A204.1 (cell line): ENCODE results near the gene NUP93.

Experiments
- FAIRE-seq: peaks from 2 replicates; lab custom pipeline; 2012; peaks lifted over from hg19 to GRCh38; lab: Jason Lieb, UNC

Gene NUP93

DNA sequence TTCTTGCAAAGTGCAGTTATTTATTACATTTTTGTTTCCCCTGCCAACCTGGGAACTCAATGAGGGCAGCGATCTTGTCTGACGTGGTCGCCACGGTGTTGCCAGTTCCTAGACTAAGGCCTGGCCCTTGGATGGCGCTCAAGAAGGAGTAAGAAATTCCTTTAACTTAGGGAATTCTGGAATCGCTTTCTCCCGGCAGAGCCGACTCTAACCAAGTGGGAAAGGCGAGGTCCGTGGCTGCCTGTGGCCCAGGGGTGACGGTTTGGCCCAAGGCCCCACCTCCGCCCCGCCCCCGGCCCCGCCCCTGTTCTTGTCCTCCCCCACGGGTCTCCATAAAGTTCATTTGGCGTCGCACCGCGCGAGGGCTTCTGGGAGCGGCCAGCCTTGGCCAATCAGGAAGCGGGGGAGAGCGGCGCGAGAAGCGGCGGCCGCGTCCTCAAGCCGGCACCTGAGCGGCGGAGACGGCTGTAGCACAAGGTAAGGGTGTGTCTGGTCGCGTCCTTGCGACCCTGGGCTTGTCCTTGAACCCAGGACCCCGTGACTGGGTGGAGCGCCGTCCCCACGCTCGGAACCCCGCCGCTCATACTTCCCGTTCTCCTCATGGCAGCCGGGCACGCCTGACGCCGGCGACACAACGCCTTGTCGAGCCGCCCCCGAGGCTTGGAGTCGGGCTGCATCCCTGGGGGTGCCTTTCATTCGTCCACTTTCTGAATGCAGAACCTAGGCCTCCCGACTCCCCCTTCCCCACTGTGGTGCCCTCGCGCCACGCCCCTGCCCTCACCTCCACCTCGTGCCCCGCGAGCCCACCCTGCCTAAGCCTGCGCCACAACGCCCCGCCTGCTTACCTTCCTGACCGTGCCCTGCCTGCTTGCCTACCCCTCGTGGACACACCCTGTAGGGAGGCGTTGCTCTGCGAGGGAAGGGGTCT is at the start of gene NUP93:
TSS of gene NUP93 (plus strand) at position 395 of the 928 bp plus-strand sequence. CDS start 18,119 bp downstream, outside the sequence.
- no peak for FAIRE-seq

DNA sequence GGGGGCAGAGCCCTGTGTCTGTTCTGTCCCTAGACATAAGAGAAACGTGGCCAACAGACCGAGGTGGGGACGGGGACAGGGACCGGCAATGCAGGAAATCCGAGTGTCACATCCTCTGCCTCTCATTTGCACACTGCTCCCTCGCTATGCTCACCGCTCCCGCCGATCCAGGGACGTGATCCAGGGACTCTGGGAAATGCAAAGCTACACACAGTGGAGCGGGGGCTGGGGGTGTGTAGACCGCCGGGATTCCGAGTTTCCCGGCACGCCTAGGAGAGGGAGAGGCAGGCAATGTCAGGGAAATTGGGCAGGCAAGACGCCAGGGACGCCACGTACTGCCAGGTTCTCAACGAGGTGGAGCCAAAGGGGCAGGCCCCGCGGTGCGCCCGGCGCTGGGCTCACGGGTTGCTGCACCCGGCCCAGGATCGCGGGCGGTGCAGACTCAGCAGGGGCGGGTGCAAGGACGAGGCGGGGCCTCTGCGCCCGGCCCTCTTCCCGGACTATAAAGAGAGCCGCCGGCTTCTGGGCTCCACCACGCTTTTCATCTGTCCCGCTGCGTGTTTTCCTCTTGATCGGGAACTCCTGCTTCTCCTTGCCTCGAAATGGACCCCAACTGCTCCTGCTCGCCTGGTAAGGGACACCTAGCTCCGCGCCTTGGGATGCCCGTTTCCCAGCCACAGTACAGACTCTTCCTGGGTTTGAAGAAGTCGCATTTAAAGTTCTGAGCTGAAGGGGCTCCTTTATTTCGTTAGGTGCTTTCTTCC is 47.8 kb upstream of the NUP93 start, which contains the start of gene MT1X:
TSS of gene MT1X (plus strand) at position 532 of the 764 bp plus-strand sequence. CDS start at position 603, 71 bp downstream.
- no peak for FAIRE-seq

DNA sequence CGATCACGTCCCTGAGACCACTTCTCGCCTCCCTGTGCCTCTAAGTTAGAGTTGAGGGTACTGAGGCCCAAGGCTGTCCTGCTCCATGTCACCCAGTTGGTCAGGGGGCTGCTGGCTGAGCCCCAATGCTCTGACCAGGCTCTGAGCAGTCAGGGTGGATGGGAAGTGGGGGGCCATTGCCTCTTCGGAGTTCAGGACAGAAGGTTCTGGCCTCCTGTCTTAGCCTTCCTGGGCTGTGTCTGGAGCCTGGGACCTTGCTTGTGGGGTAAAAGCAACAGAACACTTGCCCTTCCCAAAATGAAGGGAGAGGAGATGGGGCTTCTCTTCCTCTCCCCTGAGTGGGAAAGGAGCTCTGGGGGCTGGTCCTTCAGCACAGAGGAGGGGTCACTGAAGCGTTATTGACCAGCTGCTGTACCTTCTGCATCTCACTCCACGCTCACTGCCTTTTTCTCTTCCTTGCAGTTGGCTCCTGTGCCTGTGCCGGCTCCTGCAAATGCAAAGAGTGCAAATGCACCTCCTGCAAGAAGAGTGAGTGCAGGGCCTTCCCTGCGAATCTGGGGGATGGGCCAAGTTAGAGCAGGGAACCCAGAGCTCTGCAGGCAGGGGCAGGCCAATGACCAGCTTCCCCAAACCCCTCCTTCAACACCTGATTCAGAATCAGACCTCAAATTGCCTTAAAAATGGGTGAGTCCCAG is 47.1 kb upstream of the NUP93 start:
- no peak for FAIRE-seq

DNA sequence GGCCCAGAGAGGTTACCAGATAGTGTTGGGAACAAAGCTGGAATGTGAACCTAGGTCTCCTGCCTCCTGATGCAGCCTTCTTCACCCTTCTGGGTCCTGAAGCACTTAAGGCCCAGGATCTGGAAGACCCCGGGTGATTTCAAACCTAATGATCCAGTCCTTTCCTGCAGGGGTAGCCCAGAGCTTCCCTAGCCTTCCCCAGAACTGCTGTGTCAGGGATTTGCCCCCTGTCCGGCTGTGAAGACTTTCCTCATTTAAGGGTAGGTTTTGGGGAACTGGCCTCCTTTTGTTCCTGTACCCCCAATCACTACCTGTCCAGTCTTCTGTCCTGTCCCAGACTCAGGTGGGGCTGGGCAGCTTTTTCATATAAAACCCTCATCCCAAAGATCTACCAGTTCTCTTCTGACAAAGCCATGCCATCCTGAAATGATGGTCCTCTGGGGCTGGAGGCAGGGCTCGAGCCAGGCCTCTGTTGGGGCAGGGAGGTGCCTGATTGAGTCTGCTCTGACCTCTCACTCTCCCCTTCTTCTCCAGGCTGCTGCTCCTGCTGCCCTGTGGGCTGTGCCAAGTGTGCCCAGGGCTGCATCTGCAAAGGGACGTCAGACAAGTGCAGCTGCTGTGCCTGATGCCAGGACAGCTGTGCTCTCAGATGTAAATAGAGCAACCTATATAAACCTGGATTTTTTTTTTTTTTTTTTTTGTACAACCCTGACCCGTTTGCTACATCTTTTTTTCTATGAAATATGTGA is 46.3 kb upstream of the NUP93 start:
- FAIRE-seq = no peak

DNA sequence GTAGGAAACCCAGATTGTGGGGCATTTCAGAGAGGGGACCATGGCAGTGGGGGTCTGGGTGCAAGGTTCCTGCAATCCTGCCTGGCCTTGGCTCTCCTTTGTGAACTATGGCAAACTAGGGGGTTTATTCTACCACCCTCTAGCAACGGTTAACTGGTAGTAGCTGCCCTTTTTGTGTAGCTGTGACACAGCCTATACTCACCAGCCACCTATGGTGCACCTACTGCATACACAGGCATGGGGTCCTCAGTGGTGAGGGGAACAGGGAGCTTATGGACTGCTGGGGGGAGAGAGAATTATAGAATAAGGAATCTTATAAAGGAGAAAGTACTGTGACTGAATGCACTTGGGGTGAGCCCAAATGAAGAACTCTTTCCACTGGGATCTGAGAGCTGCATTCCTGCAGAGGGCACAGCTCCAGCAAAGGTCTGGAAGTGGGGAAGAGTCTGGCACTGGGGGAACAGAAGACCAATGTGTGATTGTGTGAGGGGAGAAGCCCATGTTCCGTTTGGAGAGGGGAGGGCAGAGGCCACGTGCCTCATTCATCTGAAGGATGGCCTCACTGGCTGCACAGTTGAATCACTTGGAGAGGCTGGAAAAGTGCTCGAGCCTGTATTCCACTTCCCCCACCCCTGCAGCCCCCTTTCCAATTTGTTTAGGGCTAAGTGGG is 45.5 kb upstream of the NUP93 start:
- no peak for FAIRE-seq

DNA sequence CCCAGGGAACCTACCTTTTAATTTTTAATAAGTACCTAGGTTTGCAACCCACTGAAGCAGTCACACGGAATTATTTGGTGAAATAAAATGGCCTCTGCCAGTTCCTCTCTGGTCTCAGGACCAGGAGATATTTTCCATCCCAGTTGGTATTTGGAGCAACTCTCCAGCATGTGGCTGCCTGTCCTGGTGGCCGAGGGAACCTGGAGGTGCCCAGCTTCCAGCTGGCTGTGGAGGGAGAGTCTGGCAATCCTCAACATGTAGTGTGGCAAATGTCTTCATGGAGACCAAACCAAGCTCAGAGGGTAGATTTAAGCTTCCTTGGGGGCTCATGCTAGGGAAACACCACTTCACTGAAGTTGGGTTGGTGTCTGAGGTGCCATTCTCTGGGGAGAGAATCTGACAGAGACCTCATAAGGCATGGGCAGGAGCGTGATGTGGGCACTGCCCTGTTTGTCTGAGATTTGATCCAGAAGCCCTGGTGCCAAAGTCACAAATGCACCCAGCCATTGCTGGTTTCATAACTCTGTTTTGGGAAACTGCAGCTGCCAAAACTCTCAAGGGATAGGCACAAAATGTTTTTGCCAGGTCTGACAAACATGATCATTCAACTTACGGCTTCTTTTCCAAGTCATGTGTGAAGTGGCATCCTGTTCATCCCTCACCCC is 44.9 kb upstream of the NUP93 start:
- no peak for FAIRE-seq

DNA sequence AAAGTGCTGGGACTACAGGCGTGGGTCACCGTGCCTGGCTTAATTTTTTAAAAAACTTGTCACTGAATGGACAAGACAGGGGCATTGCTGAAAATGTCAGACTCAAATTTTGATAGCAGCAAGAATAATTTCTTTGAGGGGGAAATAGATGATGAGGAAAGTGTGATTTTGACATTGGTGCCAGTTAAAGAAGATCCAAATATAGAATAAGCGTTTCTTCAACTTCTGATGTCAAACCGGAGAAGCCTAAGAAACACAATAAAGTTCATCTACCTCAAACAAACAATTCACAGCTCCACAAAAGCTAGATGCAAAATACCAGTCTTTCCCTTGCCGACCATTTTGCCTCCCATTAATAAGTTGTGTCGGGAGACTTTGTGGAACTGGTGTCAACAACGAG is 43.2 kb upstream of the NUP93 start:
- FAIRE-seq = no peak

DNA sequence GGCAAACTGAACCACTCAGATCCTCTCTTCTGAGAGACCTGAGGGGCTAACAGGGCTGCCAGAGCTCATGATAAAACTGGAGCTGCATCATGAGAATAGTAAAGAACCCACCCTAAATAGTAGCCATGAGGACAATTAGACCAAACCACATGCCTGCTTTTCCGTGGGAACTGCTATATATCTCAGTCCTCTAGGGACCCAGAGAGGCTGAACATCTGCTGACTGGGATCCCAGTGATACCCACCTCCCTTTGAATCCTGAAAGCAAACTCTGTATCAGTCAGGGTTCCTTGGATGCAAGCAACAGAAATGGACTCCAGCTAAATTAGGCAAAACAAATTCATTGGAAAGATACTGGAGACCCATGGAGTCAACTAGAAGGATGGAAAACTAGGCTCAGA is 41.2 kb upstream of the NUP93 start:
- FAIRE-seq = no peak

DNA sequence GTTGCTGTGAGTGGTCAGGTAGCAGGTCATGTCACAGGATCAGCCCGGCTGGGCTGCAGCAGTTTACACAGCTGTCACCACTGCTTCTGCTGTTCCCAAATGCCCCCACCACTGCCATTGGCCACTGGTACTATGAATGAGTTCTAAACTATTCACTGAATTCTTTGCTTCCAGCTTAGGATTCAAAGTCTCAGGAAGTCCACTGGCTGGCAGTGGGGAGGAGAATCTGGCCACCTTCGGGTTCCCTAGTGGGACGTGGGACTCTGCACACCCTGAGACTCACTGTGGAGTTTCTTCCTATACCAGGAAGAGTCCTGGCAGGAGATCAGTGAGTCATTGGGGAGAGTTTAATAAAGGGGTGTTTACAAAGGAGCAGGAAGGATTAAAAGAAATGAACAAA is 40.8 kb upstream of the NUP93 start:
- FAIRE-seq = no peak

DNA sequence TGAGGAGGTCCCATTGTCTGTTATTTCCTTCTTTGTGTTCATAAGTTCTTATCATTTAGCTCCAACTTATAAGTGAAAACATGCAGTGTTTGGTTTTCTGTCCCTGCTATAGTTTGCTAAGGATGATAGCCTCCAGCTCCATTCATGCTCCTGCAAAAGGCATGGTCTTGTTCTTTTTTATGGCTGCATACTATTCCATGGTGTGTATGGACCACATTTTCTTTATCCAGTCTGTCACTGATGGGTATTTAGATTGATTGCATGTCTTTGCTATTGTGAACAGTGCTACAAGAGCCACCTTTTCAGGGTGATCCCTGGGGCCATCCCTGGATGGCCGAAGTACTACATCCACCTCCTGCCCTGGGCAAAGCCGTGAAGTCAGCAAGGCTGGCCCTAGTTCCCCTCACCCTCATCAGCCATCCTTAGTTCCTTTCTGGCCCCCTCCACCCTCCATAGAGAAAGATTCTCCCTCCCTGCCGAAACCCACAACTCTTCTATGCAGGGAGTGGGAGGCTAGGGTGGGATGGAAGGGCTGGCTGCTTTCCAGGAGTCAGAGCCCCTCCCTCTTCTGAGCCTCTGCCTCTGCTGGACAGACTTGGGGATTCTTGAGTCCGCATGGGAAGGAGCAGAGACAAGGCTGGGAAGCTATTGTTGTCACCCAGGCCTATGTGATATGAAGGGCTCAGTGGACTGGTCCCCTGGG is 39.4 kb upstream of the NUP93 start:
- no peak for FAIRE-seq

DNA sequence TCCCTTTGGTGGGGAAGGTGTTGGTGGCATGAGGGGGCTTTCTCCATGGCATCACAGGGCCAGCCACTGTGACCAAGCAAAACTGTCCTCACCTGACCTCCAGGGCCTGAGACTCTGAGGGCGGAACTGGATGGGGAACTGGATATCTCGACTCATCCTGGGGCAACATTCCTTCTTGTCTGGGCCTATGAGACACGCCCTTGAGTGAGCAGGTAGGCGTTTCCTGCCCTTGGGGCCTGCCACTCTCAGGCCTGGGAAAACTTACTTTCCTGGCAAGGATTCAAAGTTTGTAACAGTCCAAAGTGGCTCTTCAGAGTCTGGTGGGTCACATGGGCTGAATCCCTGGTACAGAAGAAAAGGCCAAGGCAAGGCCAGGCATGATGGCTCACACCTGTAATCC is 38.0 kb upstream of the NUP93 start:
- no peak for FAIRE-seq

DNA sequence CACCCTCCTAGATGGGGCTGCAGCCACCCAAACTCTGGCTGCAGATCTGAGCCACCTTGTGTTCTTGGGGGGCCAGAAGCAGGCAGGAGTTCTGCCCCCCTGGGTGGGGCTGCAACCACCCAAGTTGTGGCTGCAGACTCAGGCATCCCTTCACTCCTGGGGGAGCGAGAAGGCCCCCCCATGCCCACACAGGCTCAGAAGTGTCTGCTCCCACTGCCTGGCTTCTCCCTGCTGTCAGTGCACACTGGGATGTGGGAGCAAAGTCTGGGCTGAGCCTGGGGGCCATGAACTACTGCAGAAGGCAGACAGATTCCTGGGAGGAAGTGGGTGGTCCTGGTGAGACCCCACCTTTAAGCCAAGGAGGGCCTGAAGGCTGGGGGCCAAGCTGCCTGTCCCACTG is 34.7 kb upstream of the NUP93 start:
- FAIRE-seq = no peak

DNA sequence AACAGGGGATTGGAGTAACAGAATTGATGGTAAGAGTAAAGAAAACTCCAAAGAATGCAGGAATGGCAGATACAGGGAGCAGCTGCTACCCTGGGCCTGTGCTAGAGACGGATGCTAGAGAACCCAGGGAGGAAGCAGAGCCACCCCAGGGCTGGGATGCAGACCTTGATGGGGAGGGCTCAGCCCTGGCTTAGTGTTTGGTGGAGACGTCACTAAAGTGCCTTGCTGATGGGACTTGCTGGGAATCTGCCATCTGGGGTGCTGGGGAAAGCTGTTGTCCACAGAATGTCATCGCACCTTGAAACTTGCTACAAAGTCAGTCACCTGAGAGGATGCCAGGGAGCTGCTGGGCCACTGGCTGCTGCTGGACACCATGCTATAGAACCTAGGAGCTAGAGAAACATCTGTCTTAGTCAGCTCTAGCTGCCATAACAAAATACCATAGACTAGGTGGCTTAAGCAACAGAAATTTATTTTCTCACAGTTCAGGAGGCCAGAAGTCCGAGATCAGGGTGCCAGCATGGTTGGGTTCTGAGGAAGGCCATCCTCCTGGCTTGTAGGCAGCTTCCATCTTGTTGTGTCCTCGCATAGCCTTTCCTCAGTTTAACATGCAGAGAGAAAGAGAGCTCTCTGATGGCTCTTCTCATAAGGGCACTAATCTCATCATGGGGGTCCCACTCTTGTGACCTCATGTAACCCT is 32.3 kb upstream of the NUP93 start:
- FAIRE-seq = no peak

DNA sequence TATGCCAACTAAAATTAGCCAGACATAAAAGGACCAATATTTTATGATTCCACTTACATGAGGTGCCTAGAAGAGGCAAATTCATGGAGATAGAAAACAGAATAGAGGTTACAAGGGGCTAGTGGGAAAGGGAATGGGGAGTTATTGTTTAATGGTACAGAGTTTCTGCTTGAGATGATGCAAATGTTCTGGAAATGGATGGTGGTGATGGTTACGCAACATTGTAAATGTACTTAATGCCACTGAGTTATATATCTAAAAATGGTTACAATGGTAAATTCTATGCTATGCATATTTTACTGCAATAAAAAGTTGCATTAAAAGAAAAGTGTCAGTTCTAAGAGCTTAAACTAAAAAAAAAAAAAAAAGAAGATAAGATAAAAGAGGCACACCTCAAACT is 29.7 kb upstream of the NUP93 start:
- no peak for FAIRE-seq

DNA sequence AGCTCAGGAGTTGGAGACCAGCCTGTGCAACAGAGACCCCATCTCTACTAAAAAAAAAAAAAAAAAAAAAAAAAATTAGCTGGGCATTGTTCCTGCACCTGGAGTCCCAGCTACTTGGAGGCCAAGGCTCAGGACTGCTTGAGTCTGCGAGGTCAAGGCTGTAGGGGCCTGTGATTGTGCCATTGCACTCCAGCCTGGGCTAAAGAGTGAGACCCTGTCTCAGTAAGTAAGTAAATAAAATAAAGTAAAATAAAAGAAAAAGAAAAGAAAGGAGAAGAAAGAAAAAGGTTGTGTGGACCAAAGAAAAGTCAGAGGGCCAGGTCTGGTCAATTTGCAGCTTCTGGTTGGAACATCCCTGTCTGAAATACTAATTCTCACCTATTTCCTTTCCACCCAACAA is 29.3 kb upstream of the NUP93 start:
- FAIRE-seq = no peak

DNA sequence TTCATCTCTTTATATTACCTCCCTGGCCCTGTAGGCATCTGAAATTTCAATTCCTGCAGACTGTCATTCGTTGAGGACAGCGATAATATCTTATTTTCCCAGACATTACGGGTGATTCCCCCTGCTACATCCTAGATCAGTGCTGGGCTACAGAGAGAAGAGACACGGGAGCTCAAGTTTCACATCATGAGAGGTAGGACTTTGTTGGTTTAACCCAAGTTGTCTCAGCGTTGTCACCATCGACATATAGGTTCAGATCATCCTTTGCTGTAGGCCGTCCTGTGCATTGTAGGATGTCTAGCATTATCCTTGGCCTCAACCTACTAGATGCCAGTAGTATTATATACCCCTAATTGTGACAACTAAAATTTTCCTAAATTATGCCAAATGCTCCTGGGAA is 28.4 kb upstream of the NUP93 start:
- FAIRE-seq = no peak

DNA sequence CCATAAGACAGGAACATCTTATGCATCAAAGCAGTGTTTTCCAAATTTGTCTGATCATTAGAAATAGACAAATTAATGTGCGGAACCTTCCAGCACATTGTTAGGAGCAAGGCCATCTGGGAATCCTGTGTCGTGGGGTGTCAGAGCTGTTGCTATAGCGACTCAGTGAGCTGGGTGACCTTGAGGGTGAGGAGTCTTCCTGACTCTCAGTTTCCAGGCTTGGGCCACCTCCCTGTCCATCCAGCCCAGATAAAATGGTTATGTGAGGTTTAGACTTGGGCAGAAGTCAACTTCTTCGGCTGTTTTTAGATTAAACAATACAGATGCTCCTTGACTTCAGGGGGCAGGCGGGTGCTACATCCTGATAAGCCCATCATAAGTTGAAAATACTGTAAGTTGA is 27.1 kb upstream of the NUP93 start:
- no peak for FAIRE-seq

DNA sequence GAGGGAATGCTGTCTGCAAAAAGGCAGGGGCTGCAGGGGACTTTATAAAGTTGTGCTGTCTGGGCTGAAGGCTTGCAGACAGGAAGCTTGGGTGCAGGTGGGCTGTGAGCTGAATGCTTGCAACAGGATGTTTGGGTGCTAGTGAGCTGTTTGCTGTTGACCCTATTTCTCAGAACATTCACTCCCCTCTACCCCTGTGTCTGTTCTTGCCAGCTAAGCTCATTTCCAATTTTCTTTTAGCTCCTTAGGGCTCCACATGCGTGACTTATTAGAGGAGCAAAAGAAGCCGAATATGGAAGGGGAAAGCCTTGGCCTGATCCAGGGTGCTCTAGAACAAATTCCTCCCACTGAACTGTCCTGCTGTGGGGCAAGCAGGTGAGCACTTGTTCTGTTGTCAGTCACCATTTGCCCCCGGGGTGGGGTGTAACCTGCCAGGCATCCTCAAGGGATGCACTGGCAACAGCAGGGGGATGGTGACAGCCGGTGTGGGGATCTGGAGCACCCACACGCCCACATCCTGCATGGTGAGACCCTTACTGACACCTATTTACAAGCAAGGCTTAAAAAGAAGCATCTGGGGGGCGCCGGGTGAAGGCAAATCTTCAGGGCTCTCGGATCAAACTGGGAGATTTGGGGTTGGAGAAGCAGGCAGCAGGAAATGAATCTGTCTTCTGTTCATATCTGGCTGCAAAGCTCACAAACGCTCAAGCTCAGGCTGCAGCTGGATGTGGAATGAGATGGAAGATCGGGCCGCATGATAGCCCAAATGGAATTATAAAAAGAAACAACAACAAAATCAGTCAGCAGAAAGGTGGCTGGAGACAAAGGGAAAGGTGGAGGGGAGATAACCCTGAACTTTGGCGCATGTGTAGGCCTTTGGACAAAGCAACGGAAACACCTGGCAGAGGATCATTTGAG is 21.1 kb upstream of the NUP93 start:
- FAIRE-seq = no peak
